Measurements from ENCODE around the gene TICRR. TPM values are rescaled to one million over a fixed set of nuclear protein-coding genes. Genes with fewer than 3 reads are reported as not detected.

TICRR gene
- total RNA-seq, 4 donors from 2014 or later, result under 0.01 to 0.29 (median 0.06) TPM; not detected in 1

DNA sequence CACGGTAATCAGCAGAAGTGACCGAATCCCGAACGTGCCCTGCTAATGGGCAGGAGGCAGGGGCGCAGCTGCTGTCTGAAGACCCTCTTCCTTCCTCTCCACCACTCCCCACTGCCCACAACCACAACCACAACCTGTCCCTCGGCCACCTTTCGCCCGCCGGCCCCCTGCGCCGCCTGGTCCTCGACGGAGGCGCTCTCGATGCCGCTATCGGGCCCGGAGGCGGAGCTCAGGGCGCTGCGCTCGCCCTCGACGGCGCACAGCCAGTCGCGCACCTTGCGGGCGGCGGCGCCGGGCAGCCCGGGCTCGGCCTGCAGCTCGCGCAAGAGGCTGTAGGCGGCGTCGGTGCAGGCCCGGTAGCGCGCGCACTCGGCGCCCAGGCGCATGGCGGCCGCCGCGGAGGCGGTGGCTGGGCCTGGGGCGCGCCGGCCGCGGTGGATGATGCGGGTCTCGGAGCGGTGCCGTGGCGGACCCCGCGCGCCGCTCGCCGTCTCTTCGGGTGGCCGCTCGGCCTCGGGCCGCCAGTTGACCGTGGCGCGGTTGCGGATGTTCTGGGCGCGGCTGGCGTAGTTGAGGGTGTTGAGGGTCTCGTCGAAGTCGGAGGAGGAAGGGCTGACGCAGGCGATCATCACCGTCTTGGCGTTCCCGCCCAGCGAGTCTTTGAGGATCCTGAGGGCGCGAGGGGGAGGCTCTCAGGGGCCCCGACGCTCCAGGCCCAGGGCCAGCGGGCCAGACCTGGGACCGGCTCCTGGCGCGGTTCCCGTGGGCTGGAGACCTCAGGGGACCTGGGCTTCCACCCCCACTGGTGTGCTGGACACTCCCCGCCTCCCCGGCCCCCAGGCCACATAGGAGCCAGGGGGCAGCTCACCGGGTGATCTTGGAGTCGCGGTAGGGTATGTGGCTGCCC, 73.1 kb downstream of the TICRR start:
- no peak overlapping the region for H3K4me3 ChIP-seq
- TF ChIP-seq EP300 (IDR thresholded peaks at IDR 0.05) (no peak), POLR2A (IDR thresholded peaks at IDR 0.05; ENCODE audit: low read depth) (no peak), POLR2AphosphoS5 (IDR thresholded peaks at IDR 0.05) (no peak)
- TF ChIP-seq, protein P1, sequence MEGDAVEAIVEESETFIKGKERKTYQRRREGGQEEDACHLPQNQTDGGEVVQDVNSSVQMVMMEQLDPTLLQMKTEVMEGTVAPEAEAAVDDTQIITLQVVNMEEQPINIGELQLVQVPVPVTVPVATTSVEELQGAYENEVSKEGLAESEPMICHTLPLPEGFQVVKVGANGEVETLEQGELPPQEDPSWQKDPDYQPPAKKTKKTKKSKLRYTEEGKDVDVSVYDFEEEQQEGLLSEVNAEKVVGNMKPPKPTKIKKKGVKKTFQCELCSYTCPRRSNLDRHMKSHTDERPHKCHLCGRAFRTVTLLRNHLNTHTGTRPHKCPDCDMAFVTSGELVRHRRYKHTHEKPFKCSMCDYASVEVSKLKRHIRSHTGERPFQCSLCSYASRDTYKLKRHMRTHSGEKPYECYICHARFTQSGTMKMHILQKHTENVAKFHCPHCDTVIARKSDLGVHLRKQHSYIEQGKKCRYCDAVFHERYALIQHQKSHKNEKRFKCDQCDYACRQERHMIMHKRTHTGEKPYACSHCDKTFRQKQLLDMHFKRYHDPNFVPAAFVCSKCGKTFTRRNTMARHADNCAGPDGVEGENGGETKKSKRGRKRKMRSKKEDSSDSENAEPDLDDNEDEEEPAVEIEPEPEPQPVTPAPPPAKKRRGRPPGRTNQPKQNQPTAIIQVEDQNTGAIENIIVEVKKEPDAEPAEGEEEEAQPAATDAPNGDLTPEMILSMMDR (IDR thresholded peaks at IDR 0.05), result no peak
- H3K9me3 ChIP-seq, result no peaks in the 10 kb centered on the region
- intact Hi-C loops (cut with DNase I), result loop anchor here (5.0 to 10.0 kb wide), 2 partner anchors 44 to 226 kb away; partner anchors contain the start of genes PEX11A and WDR93
- peaks cover 0 to 53% (median 21%) of the 10 kb centered on the region in 4 donors for H3K36me3 ChIP-seq
- H3K27ac ChIP-seq (replicated peaks in 1 of 4), result no peak overlapping the region
- WGBS, result 85% methylated on average over 79 of the region's 102 CpGs
- H3K27me3 ChIP-seq, result no peaks in the 10 kb centered on the region
- peaks cover 3 to 21% (median 8%) of the 10 kb centered on the region in 4 donors for H3K4me1 ChIP-seq
- no peak for DNase-seq (ENCODE audit: extremely low spot score)

DNA sequence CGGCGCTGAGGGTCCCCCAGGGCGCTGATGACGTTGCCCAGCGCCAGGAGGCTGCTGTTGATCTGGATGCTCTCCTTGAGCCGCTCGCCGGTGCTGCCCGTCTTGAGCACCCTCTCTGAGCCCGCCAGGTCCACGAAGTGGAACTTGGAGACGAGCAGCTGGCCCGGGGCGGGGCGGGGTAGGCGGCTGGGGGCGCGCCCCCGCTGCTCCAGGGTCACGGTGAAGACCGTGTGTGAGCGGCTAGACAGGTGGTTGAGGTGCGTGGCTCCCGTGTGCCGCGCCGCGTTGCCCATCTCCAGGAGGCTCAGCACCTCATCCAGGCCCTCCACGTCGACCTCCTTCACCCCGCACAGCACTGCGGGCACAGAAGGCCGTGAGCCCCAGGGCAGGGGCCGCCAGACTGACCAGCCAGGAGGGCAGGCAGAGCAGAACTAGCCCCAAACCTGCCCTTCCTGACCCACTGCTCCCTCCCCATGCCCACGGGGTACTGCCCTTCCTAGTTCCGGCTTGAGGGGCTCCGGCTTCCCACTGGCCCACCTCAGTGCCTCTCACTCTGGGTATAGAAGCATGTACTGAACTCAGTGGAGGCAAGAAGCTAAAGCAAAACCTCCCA, 73.8 kb downstream of the TICRR start:
- peaks cover 0 to 46% (median 21%) of the 10 kb centered on the region in 4 donors for H3K36me3 ChIP-seq
- H3K27ac ChIP-seq (replicated peaks in 1 of 4), result no peak overlapping the region
- DNase-seq (ENCODE audit: extremely low spot score), result no peak
- intact Hi-C loops (cut with DNase I), result loop anchor here (5.0 to 10.0 kb wide), 2 partner anchors 43 to 226 kb away; partner anchors contain the start of genes PEX11A and WDR93
- H3K4me3 ChIP-seq, result no peak overlapping the region
- TF ChIP-seq POLR2AphosphoS5 (IDR thresholded peaks at IDR 0.05), result no peak
- no peak for TF ChIP-seq EP300 (IDR thresholded peaks at IDR 0.05)
- TF ChIP-seq, protein P1 (IDR thresholded peaks at IDR 0.05), result no peak
- H3K27me3 ChIP-seq, result no peaks in the 10 kb centered on the region
- 93% methylated on average over 26 of the region's 37 CpGs for WGBS
- H3K9me3 ChIP-seq, result no peaks in the 10 kb centered on the region
- H3K4me1 ChIP-seq, result peaks cover 3 to 29% (median 12%) of the 10 kb centered on the region in 4 donors

DNA sequence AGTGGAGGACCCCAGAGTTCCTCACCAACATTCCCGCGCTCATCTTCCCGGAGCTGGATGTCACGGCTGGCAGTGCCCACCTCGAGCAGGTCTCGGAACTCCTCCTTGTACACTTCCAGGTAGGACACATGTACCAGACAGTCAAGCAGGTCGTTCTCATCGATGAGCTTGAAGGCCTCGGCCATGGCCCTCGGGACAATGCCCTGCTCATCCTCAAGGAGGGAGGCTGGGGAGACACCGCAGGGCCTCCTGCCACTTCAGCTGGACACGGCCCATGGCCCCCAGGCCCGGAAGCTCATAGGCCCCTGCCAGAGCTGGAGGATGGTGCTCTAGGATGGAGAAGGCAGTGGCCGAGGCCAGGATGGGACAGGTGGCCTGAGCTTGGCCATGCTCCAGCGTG, 74.4 kb downstream of the TICRR start:
- peaks cover 0 to 41% (median 20%) of the 10 kb centered on the region in 4 donors for H3K36me3 ChIP-seq
- intact Hi-C loops (cut with DNase I), result loop anchor here (5.0 to 10.0 kb wide), 2 partner anchors 43 to 225 kb away; partner anchors contain the start of genes PEX11A and WDR93
- no peak overlapping the region for H3K27ac ChIP-seq (replicated peaks in 1 of 4)
- 94% methylated on average over 9 of the region's 15 CpGs for WGBS
- H3K9me3 ChIP-seq, result no peaks in the 10 kb centered on the region
- H3K4me3 ChIP-seq, result no peak overlapping the region
- H3K27me3 ChIP-seq, result peaks cover 0 to 4% (median 0%) of the 10 kb centered on the region in 4 donors
- peaks cover 8 to 35% (median 18%) of the 10 kb centered on the region in 4 donors for H3K4me1 ChIP-seq
- no peak for TF ChIP-seq POLR2AphosphoS5 (IDR thresholded peaks at IDR 0.05)
- TF ChIP-seq, protein P1 (IDR thresholded peaks at IDR 0.05), result no peak
- TF ChIP-seq EP300 (IDR thresholded peaks at IDR 0.05), result no peak
- no peak for TF ChIP-seq POLR2A (IDR thresholded peaks at IDR 0.05; ENCODE audit: low read depth)
- no peak for DNase-seq (ENCODE audit: extremely low spot score)

DNA sequence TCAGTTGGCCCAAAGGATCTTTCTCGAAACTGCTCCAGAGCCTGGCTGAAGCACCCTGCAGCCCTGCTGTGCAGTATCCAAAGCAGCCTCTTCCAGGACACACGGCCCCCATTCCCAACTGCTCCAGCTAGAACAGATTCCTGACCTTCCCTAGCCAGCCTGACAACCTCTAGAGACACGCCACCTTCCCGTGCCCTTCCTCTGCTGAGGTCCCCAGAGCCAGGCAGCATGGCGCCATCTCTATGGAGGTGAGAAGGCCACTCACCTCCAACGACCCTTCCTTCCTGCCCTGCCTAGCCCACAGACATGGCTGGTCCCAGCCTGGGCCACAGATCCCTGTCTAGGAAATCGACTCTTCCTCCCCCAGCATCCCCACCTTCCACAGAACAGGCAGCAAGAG, 76.9 kb downstream of the TICRR start:
- DNase-seq (ENCODE audit: extremely low spot score), result no peak
- no peak overlapping the region for H3K4me3 ChIP-seq
- peaks cover 0 to 11% (median 0%) of the 10 kb centered on the region in 4 donors for H3K27me3 ChIP-seq
- no peaks in the 10 kb centered on the region for H3K9me3 ChIP-seq
- TF ChIP-seq, protein P1 (IDR thresholded peaks at IDR 0.05), result no peak
- TF ChIP-seq POLR2A (IDR thresholded peaks at IDR 0.05; ENCODE audit: low read depth) (no peak), EP300 (IDR thresholded peaks at IDR 0.05) (no peak), POLR2AphosphoS5 (IDR thresholded peaks at IDR 0.05) (no peak)
- peaks cover 10 to 39% (median 25%) of the 10 kb centered on the region in 4 donors for H3K4me1 ChIP-seq
- WGBS, result 83% methylated on average over 6 of the region's 7 CpGs
- no peak overlapping the region for H3K27ac ChIP-seq (replicated peaks in 1 of 4)
- peaks cover 0 to 32% (median 12%) of the 10 kb centered on the region in 4 donors for H3K36me3 ChIP-seq
- intact Hi-C loops (cut with DNase I), result no loop called here

Data from esophagus muscularis mucosa (tissue), 4 donors.